HEK293T (cell line): ENCODE results near the gene SCUBE3.

Source experiments
- BHLHE40 ChIP-seq: fragments of 450-650 bp; IDR thresholded peaks from 2 replicates; pipeline ENCODE4 v1.6.1; 2016; ENCODE audit warnings: mild to moderate bottlenecking, moderate library complexity, borderline replicate concordance
- CTBP1 ChIP-seq: fragments of 450-650 bp; IDR thresholded peaks from 2 replicates; pipeline ENCODE4 v1.6.1; 2016; ENCODE audit warnings: borderline replicate concordance
- FOXA1 ChIP-seq: fragments of 450-650 bp; IDR thresholded peaks from 2 replicates; pipeline ENCODE4 v1.6.1; 2016; ENCODE audit warnings: mild to moderate bottlenecking
- FOXK2 ChIP-seq: fragments of 450-650 bp; IDR thresholded peaks from 2 replicates; pipeline ENCODE4 v1.6.1; 2016; ENCODE audit warnings: mild to moderate bottlenecking
- FOXM1 ChIP-seq: fragments of 450-650 bp; IDR thresholded peaks from 2 replicates; pipeline ENCODE4 v1.6.1; 2017; ENCODE audit warnings: mild to moderate bottlenecking, borderline replicate concordance
- L3MBTL2 ChIP-seq: fragments of 450-650 bp; conservative IDR thresholded peaks from 2 replicates; pipeline ENCODE4 v1.6.1; 2016; ENCODE audit warnings: mild to moderate bottlenecking
- LEF1 ChIP-seq: fragments of 450-650 bp; IDR thresholded peaks from 2 replicates; pipeline ENCODE4 v1.6.1; 2017; ENCODE audit warnings: mild to moderate bottlenecking, borderline replicate concordance
- NFRKB ChIP-seq: fragments of 450-650 bp; IDR thresholded peaks from 2 replicates; pipeline ENCODE4 v1.6.1; 2016; ENCODE audit warnings: mild to moderate bottlenecking, moderate library complexity
- PKNOX1 ChIP-seq: fragments of 450-650 bp; IDR thresholded peaks from 2 replicates; pipeline ENCODE4 v1.6.1; 2016
- SP1 ChIP-seq: fragments of 450-650 bp; IDR thresholded peaks from 2 replicates; pipeline ENCODE4 v1.6.1; 2017
- SUZ12 ChIP-seq: fragments of 450-650 bp; IDR thresholded peaks from 2 replicates; pipeline ENCODE4 v1.6.1; 2016; ENCODE audit warnings: mild to moderate bottlenecking
- TARDBP ChIP-seq: fragments of 450-650 bp; IDR thresholded peaks from 2 replicates; pipeline ENCODE4 v1.6.1; 2016
- ZNF384 ChIP-seq: fragments of 450-650 bp; IDR thresholded peaks from 2 replicates; pipeline ENCODE4 v1.6.1; 2016

GRCh38 chr6:35186571-35186970 is 27.2 kb upstream of the SCUBE3 start:
- TF ChIP-seq CTBP1 (no peak), SP1 (no peak), L3MBTL2 (no peak), ZNF384 (no peak), FOXM1 (no peak), BHLHE40 (no peak), NFRKB (no peak), TARDBP (no peak), FOXA1 (no peak), PKNOX1 (no peak), SUZ12 (no peak), FOXK2 (no peak), LEF1 (no peak)
